Left lung (tissue), 10 donors: Measurements from ENCODE around the gene RASA3. TPM values are rescaled to one million over a fixed set of nuclear protein-coding genes. Genes with fewer than 3 reads are reported as not detected.
A peak's percentile ranks its signal among the peaks of the same experiment; 100 is the strongest.

Experiments used
- ATAC-seq: fragments of 200-7000 bp; cut with Tn5 transposase; one replicate; pipeline ENCODE4 v1.9.1; 2020; ENCODE audit warnings: moderate library complexity
- DNase-seq, 4 donors: peaks; one replicate each; pipeline ENCODE4 v3.0.0-alpha.2; 2013 to 2020
- H3K27ac ChIP-seq, 2 donors: fragments of 200-600 bp; sonication (generic) in 1 of 2; one replicate each; pipeline versions ENCODE4 v1.5.0 to v1.8.0; 2020 to 2021
- H3K27me3 ChIP-seq, 2 donors: fragments of 200-600 bp; sonication (generic) in 1 of 2; one replicate each; pipeline versions ENCODE4 v1.5.0 to v1.8.0; 2020 to 2021
- H3K36me3 ChIP-seq, 2 donors: fragments of 200-600 bp; sonication (generic) in 1 of 2; one replicate each; pipeline versions ENCODE4 v1.5.0 to v1.8.0; 2020 to 2021
- H3K4me1 ChIP-seq, 2 donors: fragments of 200-600 bp; one replicate each; pipeline ENCODE4 v1.8.0; 2021
- H3K4me3 ChIP-seq, 2 donors: fragments of 200-600 bp; sonication (generic) in 1 of 2; one replicate each; pipeline versions ENCODE4 v1.5.0 to v1.8.0; 2020 to 2021; ENCODE audit warnings: mild to moderate bottlenecking in 1 of 2
- H3K9me3 ChIP-seq, 2 donors: fragments of 200-600 bp; sonication (generic) in 1 of 2; one replicate each; pipeline versions ENCODE4 v1.5.0 to v1.8.0; 2020 to 2021
- CTCF ChIP-seq, 2 donors: fragments of 200-600 bp; sonication (generic) in 1 of 2; IDR thresholded peaks; one replicate each; pipeline versions ENCODE4 v1.5.0 to v1.8.0; 2021; ENCODE audit warnings: antibody characterized with exemption in 2 of 2
- intact Hi-C, 2 donors: fragments of 100-400 bp; cut with DNase I; formaldehyde crosslinking; loops; one replicate each; pipeline versions ENCODE4 v1.11.2 to v1.14.2; 2022
- polyA plus RNA-seq, 6 donors: library from polyadenylated mRNA; unstranded; fragments of 120-200 nt; gene quantifications; one replicate each; pipeline ENCODE4 v1.2.1, GENCODE V29; 2013; ENCODE audit not compliant: insufficient read length in 6 of 6
- total RNA-seq, 2 donors: library from RNA; stranded (reverse); fragmentation: NEBNext Ultra II Directional; extraction: Animal tissue kit (Norgen Biotek cat#: 25700); gene quantifications; one replicate each; pipeline ENCODE4 v1.2.1, GENCODE V29; 2021
- donor health status: DM: no; HTN: yes; CAD: no.
- donor health status: DM: no; HTN: no; CAD: no.

The RASA3 gene
- total and polyA plus RNA-seq, 8 donors = 11.4 to 22.2 (median 12.7) TPM

GRCh38 chr13:114166381-114167131, 34.1 kb upstream of the RASA3 start:
- H3K9me3 ChIP-seq = peaks cover 0 to 6% of the 10 kb centered on the region in 2 donors
- intact Hi-C loops = no loop called here
- H3K36me3 ChIP-seq = no peaks in the 10 kb centered on the region
- no peak overlapping the region for H3K4me3 ChIP-seq
- DNase-seq (no peak), ATAC-seq (no peak)
- no peak overlapping the region for H3K27ac ChIP-seq
- no peak for TF ChIP-seq CTCF (IDR thresholded peaks at IDR 0.05)
- H3K27me3 ChIP-seq = peaks cover 0 to 21% of the 10 kb centered on the region in 2 donors
- peaks cover 16 to 24% of the 10 kb centered on the region in 2 donors for H3K4me1 ChIP-seq

GRCh38 chr13:114164681-114165429, 32.4 kb upstream of the RASA3 start:
- intact Hi-C loops = no loop called here
- no peak overlapping the region for H3K27ac ChIP-seq
- DNase-seq = no peak

GRCh38 chr13:114164053-114164452, 31.6 kb upstream of the RASA3 start:
- Histone ChIP-seq H3K27me3 (peaks cover 0 to 27% of the 10 kb centered on the region in 2 donors), H3K4me3 (no peak overlapping the region), H3K36me3 (no peaks in the 10 kb centered on the region), H3K9me3 (no peaks in the 10 kb centered on the region), H3K4me1 (peaks cover 16 to 28% of the 10 kb centered on the region in 2 donors), H3K27ac (no peak overlapping the region)
- ATAC-seq = no peak
- DNase-seq = no peak
- TF ChIP-seq CTCF (IDR thresholded peaks at IDR 0.05) = no peak
- intact Hi-C loops = no loop called here

More at GRCh38 chr13:114164681-114165429, 32.4 kb upstream of the RASA3 start:
- Histone ChIP-seq H3K36me3 (no peaks in the 10 kb centered on the region), H3K27me3 (peaks cover 0 to 27% of the 10 kb centered on the region in 2 donors), H3K4me1 (peaks cover 16 to 28% of the 10 kb centered on the region in 2 donors), H3K4me3 (no peak overlapping the region), H3K9me3 (no peaks in the 10 kb centered on the region)
- no peak for TF ChIP-seq CTCF (IDR thresholded peaks at IDR 0.05)
- ATAC-seq = no peak

GRCh38 chr13:114162533-114162922, 30.1 kb upstream of the RASA3 start:
- Histone ChIP-seq H3K9me3 (no peaks in the 10 kb centered on the region), H3K36me3 (no peaks in the 10 kb centered on the region), H3K27ac (peak overlapping the region in 1 of 2 donors; percentile 53), H3K4me1 (peaks cover 16 to 28% of the 10 kb centered on the region in 2 donors), H3K4me3 (no peak overlapping the region), H3K27me3 (peaks cover 0 to 27% of the 10 kb centered on the region in 2 donors)
- no peak for ATAC-seq
- no peak for TF ChIP-seq CTCF (IDR thresholded peaks at IDR 0.05)
- no peak for DNase-seq
- intact Hi-C loops = no loop called here
